ENCODE results near the gene SLC4A1AP. TPM values are rescaled to one million over a fixed set of nuclear protein-coding genes. Genes with fewer than 3 reads are reported as not detected.

The SLC4A1AP gene
- total RNA-seq, 6 experiments from 2014 or later: 6.5 to 12.7 (median 8.5) TPM

DNA sequence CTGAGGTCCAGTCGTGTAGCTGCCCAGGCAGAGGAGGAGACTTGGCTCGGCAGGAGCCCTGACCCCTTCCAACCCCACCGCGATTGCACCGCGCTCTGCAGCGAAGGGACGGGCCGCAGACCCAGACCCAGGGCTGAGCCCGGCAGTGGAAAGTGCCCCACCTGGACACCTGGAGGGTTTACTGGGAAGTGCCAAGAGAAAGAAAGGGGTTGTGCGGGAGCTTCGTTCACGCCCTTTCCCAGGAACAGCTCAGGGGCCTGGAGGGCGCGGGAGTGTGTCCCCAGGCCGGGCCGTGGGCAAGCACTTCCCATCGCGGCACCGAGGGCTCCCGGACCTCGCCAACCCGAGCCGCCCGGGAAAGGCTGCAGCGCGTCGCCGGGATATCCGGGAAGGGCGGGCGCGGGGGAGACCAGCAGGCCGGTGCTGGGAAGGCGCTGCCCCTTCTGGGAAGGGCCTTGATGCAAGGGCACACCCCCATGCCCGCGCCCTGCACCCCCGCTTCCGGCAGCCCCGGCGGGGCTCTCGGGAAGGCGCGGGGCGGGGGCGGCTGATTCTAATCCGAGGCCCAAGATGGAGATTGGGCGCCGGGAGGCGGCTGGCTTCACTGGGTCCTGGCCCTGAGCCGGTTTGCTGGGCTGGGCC is 71.7 kb downstream of the SLC4A1AP start:
- DNase-seq (peak; percentile 73 to 88 (median 84)), ATAC-seq (peak; percentile 52 to 78 (median 68))
- H3K27ac ChIP-seq: peak overlapping the region; percentile 88 to 98 (median 93)
- no peaks in the 10 kb centered on the region for H3K27me3 ChIP-seq
- no peaks in the 10 kb centered on the region for H3K36me3 ChIP-seq
- intact Hi-C loops (cut with DNase I): no loop called here
- H3K9me3 ChIP-seq: no peaks in the 10 kb centered on the region
- peak overlapping the region; percentile 27 to 57 (median 49) for H3K4me3 ChIP-seq
- peaks cover 2 to 47% (median 14%) of the 10 kb centered on the region in 4 donors for H3K4me1 ChIP-seq
- TF ChIP-seq POLR2A (IDR thresholded peaks at IDR 0.05) (peak; percentile 88), CTCF (IDR thresholded peaks at IDR 0.05) (no peak)
- WGBS (ENCODE audit: insufficient coverage, low coverage, low lambda C conversion rate, missing lambda C conversion rate): 10% methylated on average over 2 of the region's 51 CpGs

GRCh38 chr2:27736031-27736889 is 72.6 kb downstream of the SLC4A1AP start:
- DNase-seq (no peak), ATAC-seq (peak in 3 of 4 donors; percentile 5 to 31 (median 26))
- intact Hi-C loops (cut with DNase I): no loop called here
- TF ChIP-seq CTCF (IDR thresholded peaks at IDR 0.05) (no peak), POLR2A (IDR thresholded peaks at IDR 0.05) (no peak)
- Histone ChIP-seq H3K27me3 (no peaks in the 10 kb centered on the region), H3K27ac (peak overlapping the region; percentile 88 to 98 (median 93)), H3K4me3 (peak overlapping the region in 1 of 3 donors; percentile 57), H3K9me3 (no peaks in the 10 kb centered on the region), H3K4me1 (peaks cover 2 to 41% (median 14%) of the 10 kb centered on the region in 4 donors), H3K36me3 (no peaks in the 10 kb centered on the region)
- WGBS (ENCODE audit: insufficient coverage, low coverage, low lambda C conversion rate, missing lambda C conversion rate): 62% methylated on average over 8 of the region's 10 CpGs

DNA sequence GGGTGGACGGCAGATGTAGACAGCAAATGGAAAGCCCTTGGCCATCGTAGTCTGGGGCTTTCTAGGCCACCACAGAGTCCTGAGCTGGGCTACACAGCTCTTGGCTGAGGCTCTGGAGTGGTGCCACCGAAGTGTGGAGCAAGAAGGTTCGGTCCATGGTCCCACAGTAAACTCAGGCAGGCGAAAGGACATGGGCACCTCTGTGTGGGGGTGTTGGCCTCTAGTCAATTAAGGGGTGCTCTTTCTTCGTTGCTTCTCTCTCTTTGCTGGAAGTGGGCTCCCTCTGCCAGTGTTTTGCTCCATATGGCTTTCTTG is 73.2 kb downstream of the SLC4A1AP start:
- H3K9me3 ChIP-seq: no peaks in the 10 kb centered on the region
- ATAC-seq: peak in 3 of 4 donors; percentile 2 to 35 (median 3)
- no peak overlapping the region for H3K4me3 ChIP-seq
- WGBS (ENCODE audit: insufficient coverage, low coverage, low lambda C conversion rate, missing lambda C conversion rate): 72% methylated on average over 4 of the region's 6 CpGs
- no peaks in the 10 kb centered on the region for H3K36me3 ChIP-seq
- DNase-seq: peak in 2 of 3 donors; percentile 67 to 71
- H3K27ac ChIP-seq: peak overlapping the region; percentile 88 to 98 (median 93)
- H3K27me3 ChIP-seq: no peaks in the 10 kb centered on the region
- H3K4me1 ChIP-seq: peaks cover 2 to 36% (median 14%) of the 10 kb centered on the region in 4 donors
- TF ChIP-seq CTCF (IDR thresholded peaks at IDR 0.05): no peak
- TF ChIP-seq POLR2A (IDR thresholded peaks at IDR 0.05): no peak
- intact Hi-C loops (cut with DNase I): no loop called here

- TF ChIP-seq CTCF (IDR thresholded peaks at IDR 0.05) (peak in 3 of 4 donors; percentile 5 to 21 (median 6)), POLR2A (IDR thresholded peaks at IDR 0.05) (peak; percentile 31)
- no peaks in the 10 kb centered on the region for H3K36me3 ChIP-seq
- intact Hi-C loops (cut with DNase I): no loop called here
- WGBS (ENCODE audit: insufficient coverage, low coverage, low lambda C conversion rate, missing lambda C conversion rate): 20% methylated on average over 6 of the region's 7 CpGs
- peak; percentile 69 to 85 (median 79) for ATAC-seq
- H3K27ac ChIP-seq: peak overlapping the region; percentile 88 to 98 (median 93)
- no peaks in the 10 kb centered on the region for H3K9me3 ChIP-seq
- H3K4me1 ChIP-seq: peaks cover 2 to 36% (median 14%) of the 10 kb centered on the region in 4 donors
- H3K4me3 ChIP-seq: peak overlapping the region in 2 of 3 donors; percentile 8 to 10
- peak; percentile 82 to 83 (median 83) for DNase-seq
- no peaks in the 10 kb centered on the region for H3K27me3 ChIP-seq
Measured at GRCh38 chr2:27737676-27738348, 74.1 kb downstream of the SLC4A1AP start.

Measured in right lobe of liver (tissue), 6 donors.